Measurements from ENCODE around the gene PRELID3B.
A peak's percentile ranks its signal among the peaks of the same experiment; 100 is the strongest.
"Not testable (repeated sequence)": the region's sequence is repeated elsewhere in the genome, so short reads cannot be mapped to it uniquely, and the experiment has no call there.

Gene PRELID3B

GRCh38 chr20:59025511-59025910 lies 17.1 kb downstream of the PRELID3B start:
- no peak for DNase-seq (ENCODE audit: low spot score)

- DNase-seq (ENCODE audit: low spot score), result no peak
Measured at GRCh38 chr20:59025086-59025485, 17.5 kb downstream of the PRELID3B start.

GRCh38 chr20:59024111-59024530 lies 18.5 kb downstream of the PRELID3B start:
- no peak for DNase-seq (ENCODE audit: low spot score)

- DNase-seq (ENCODE audit: low spot score), result no peak
Measured at GRCh38 chr20:59023616-59024015, 19.0 kb downstream of the PRELID3B start.

GRCh38 chr20:59022754-59023153 lies 19.8 kb downstream of the PRELID3B start:
- no peak for DNase-seq (ENCODE audit: low spot score)

- no peak for DNase-seq (ENCODE audit: low spot score)
Measured at GRCh38 chr20:59020938-59021551, 21.5 kb downstream of the PRELID3B start.

- no peak for DNase-seq (ENCODE audit: low spot score)
Measured at GRCh38 chr20:59019217-59019616, 23.4 kb downstream of the PRELID3B start, which contains the start of gene TUBB1. TSS of gene TUBB1 (plus strand) at chr20:59019429. CDS start at chr20:59019523, 94 bp downstream.

GRCh38 chr20:59018817-59019216 lies 23.8 kb downstream of the PRELID3B start:
- DNase-seq (ENCODE audit: low spot score), result no peak

GRCh38 chr20:59017493-59018231 lies 24.9 kb downstream of the PRELID3B start:
- no peak for DNase-seq (ENCODE audit: low spot score)

GRCh38 chr20:59016795-59017492 lies 25.6 kb downstream of the PRELID3B start:
- DNase-seq (ENCODE audit: low spot score), result no peak

GRCh38 chr20:59015812-59016711 lies 26.5 kb downstream of the PRELID3B start:
- DNase-seq (ENCODE audit: low spot score), result no peak

- DNase-seq (ENCODE audit: low spot score), result no peak
Measured at GRCh38 chr20:59015411-59015810, 27.2 kb downstream of the PRELID3B start.

- no peak for DNase-seq (ENCODE audit: low spot score)
Measured at GRCh38 chr20:59014680-59015389, 27.8 kb downstream of the PRELID3B start.

GRCh38 chr20:59013959-59014608 lies 28.5 kb downstream of the PRELID3B start:
- DNase-seq (ENCODE audit: low spot score), result peak; percentile 54

- DNase-seq (ENCODE audit: low spot score), result no peak
Measured at GRCh38 chr20:59013031-59013951, 29.3 kb downstream of the PRELID3B start.

- DNase-seq (ENCODE audit: low spot score), result not testable (repeated sequence)
Measured at GRCh38 chr20:59011874-59012157, 30.8 kb downstream of the PRELID3B start.

GRCh38 chr20:59010995-59011873 lies 31.4 kb downstream of the PRELID3B start:
- no peak for DNase-seq (ENCODE audit: low spot score)

GRCh38 chr20:59010321-59010994 lies 32.1 kb downstream of the PRELID3B start:
- no peak for DNase-seq (ENCODE audit: low spot score)

Data from putamen (tissue), 1 donor.